GM18526 (cell line): ENCODE measurements around the gene ZNF865.
A peak's percentile ranks its signal among the peaks of the same experiment; 100 is the strongest.

Source experiments
- POLR2A ChIP-seq: IDR thresholded peaks from 3 replicates; pipeline ENCODE4 v1.6.1; 2011; ENCODE audit not compliant: insufficient read length; ENCODE audit errors: extremely low read depth

The ZNF865 gene

GRCh38 chr19:55605637-55606470 lies at the start of gene ZNF865:
Gene ZNF865, plus strand, starts transcription at chr19:55605647. Its CDS starts 7,972 bp downstream, at chr19:55613619.
- TF ChIP-seq POLR2A: no peak

GRCh38 chr19:55559684-55560083 lies 45.8 kb upstream of the ZNF865 start:
- TF ChIP-seq POLR2A: no peak

GRCh38 chr19:55563261-55563690 lies 42.2 kb upstream of the ZNF865 start:
- no peak for TF ChIP-seq POLR2A

- no peak for TF ChIP-seq POLR2A
These were observed 38.6 kb upstream of the ZNF865 start for GRCh38 chr19:55566823-55567222.

GRCh38 chr19:55567708-55568328 lies 37.6 kb upstream of the ZNF865 start:
- no peak for TF ChIP-seq POLR2A

- no peak for TF ChIP-seq POLR2A
These were observed 28.7 kb upstream of the ZNF865 start for GRCh38 chr19:55576746-55577145.

- TF ChIP-seq POLR2A: no peak
These were observed 27.3 kb upstream of the ZNF865 start for GRCh38 chr19:55578031-55578760.

- TF ChIP-seq POLR2A: no peak
These were observed 26.4 kb upstream of the ZNF865 start for GRCh38 chr19:55578761-55579747.

- no peak for TF ChIP-seq POLR2A
These were observed 25.5 kb upstream of the ZNF865 start for GRCh38 chr19:55579766-55580621.

GRCh38 chr19:55580628-55581144 lies 24.8 kb upstream of the ZNF865 start, which contains the start of gene ZNF579:
Gene ZNF579, minus strand, starts transcription at chr19:55580848. Its CDS starts 1,209 bp downstream, at chr19:55579639.
- TF ChIP-seq POLR2A: peak; percentile 67

GRCh38 chr19:55581145-55581822 lies 24.2 kb upstream of the ZNF865 start:
- TF ChIP-seq POLR2A: no peak

- no peak for TF ChIP-seq POLR2A
These were observed 23.6 kb upstream of the ZNF865 start for GRCh38 chr19:55581823-55582223.

- TF ChIP-seq POLR2A: no peak
These were observed 20.6 kb upstream of the ZNF865 start for GRCh38 chr19:55584871-55585270.
